NCI-H2227 treated with DMSO at 0.1 percent for 48 hours (cell line): Measurements from ENCODE around the gene OSBPL10.

Experiments used
- DNase-seq: peaks from one replicate; lab custom pipeline; 2025; lab: John Stamatoyannopoulos, UW

OSBPL10 gene

GRCh38 chr3:31743331-31744089 lies 237.6 kb downstream of the OSBPL10 start:
- DNase-seq, result no peak

- DNase-seq, result no peak
Observed at GRCh38 chr3:31740397-31740796, 240.7 kb downstream of the OSBPL10 start.

GRCh38 chr3:31738412-31738811 lies 242.7 kb downstream of the OSBPL10 start:
- no peak for DNase-seq

GRCh38 chr3:31735667-31736066 lies 245.4 kb downstream of the OSBPL10 start:
- DNase-seq, result no peak

GRCh38 chr3:31733234-31733667 lies 247.8 kb downstream of the OSBPL10 start:
- no peak for DNase-seq

GRCh38 chr3:31732548-31732947 lies 248.5 kb downstream of the OSBPL10 start:
- DNase-seq, result no peak

GRCh38 chr3:31729573-31729972 lies 251.5 kb downstream of the OSBPL10 start:
- DNase-seq, result no peak

- no peak for DNase-seq
Observed at GRCh38 chr3:31729082-31729481, 252.0 kb downstream of the OSBPL10 start.

GRCh38 chr3:31728403-31728802 lies 252.7 kb downstream of the OSBPL10 start:
- no peak for DNase-seq

- no peak for DNase-seq
Observed at GRCh38 chr3:31725976-31726375, 255.1 kb downstream of the OSBPL10 start.

- DNase-seq, result no peak
Observed at GRCh38 chr3:31725568-31725967, 255.5 kb downstream of the OSBPL10 start.

- no peak for DNase-seq
Observed at GRCh38 chr3:31724651-31725050, 256.4 kb downstream of the OSBPL10 start.

- no peak for DNase-seq
Observed at GRCh38 chr3:31724116-31724515, 256.9 kb downstream of the OSBPL10 start.

GRCh38 chr3:31723701-31724100 lies 257.4 kb downstream of the OSBPL10 start:
- DNase-seq, result no peak

- DNase-seq, result no peak
Observed at GRCh38 chr3:31721676-31722075, 259.4 kb downstream of the OSBPL10 start.

GRCh38 chr3:31714495-31715280 lies 266.4 kb downstream of the OSBPL10 start:
- DNase-seq, result no peak

- no peak for DNase-seq
Observed at GRCh38 chr3:31713816-31714215, 267.2 kb downstream of the OSBPL10 start.

GRCh38 chr3:31710123-31710803 lies 270.8 kb downstream of the OSBPL10 start:
- DNase-seq, result no peak

- no peak for DNase-seq
Observed at GRCh38 chr3:31709526-31709925, 271.5 kb downstream of the OSBPL10 start.

GRCh38 chr3:31709005-31709404 lies 272.1 kb downstream of the OSBPL10 start:
- peak; percentile 23 for DNase-seq

GRCh38 chr3:31707286-31707685 lies 273.8 kb downstream of the OSBPL10 start:
- DNase-seq, result no peak

GRCh38 chr3:31705736-31706135 lies 275.3 kb downstream of the OSBPL10 start:
- DNase-seq, result no peak
